GM18868 (cell line): ENCODE data around the gene RIMBP2.
"Not testable (repeated sequence)": the region's sequence is repeated elsewhere in the genome, so short reads cannot be mapped to it uniquely, and the experiment has no call there.

ENCODE experiments used
- ATAC-seq: cut with Tn5 transposase; IDR thresholded peaks from one replicate; pipeline ENCODE4 v1.9.1; 2021; ENCODE audit warnings: mild to moderate bottlenecking, moderate library complexity; ENCODE audit not compliant: unreplicated experiment

Gene RIMBP2

DNA sequence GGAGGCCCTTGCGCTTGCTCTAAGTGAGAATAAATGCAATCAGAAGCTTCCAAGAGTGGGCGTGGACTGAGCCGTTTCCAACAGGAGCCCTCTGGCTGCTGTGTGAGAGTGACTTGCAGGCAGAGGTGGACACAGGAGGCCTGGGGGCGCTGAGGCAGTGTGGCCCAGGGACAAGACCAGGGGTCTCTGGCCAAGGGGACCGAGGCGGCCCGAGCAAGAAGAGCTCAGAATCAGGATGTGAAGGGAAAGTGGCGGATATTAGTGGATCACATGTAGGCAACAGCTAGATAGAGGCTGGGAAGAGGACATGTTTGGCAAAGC, 8.6 kb downstream of the RIMBP2 start:
- ATAC-seq, result no peak

DNA sequence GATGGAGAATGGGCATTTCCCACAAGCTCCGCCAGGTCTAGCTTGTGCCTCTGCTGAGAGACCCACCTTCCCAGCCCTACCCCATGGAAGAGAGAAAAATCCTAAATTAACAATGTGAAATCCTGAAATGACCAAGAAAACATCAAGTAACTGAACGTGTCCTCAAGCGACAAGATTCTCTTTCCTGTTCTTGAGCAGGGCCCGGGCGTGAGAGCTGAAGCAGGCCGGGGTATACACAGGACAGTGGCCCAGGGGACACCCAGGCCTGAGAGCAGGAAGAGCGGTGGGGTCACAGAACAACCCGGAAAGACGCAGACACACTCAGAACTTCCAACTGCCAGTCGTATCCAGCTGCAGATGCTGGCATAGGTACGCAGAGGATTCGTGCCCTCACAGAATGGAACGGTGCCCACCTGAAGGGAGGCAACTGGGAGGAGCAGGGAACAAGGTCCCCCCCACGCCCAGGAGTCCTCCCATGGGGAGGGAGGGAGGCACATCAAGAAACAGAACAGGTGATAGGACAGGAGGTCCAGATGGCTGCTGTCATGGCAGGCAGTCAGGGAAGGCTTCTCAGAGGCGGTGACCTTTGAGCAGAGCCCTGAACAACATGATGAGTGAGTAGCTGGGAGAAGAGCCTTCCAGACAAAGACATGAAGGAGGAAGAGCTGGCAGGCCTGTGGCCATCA, 9.1 kb downstream of the RIMBP2 start:
- no peak for ATAC-seq

DNA sequence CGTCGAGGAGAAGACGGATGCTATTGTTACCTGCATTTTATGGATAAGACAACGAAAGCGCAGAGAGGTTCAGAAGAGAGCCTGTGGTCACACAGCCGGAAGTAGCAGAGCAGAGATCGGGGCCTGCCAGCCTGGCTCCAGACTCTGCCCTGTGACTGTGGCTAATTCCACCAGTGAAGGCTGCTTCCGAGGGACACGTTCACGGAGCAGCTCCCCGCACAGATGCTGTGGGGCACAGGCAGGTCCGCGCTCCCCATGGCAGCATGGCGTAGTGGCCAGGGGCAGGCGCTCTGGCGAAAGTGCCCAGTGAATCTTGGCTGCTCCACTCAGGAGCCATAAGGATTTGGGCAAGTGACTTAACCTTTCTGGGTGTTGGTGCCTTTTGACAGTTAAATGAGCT, 9.8 kb downstream of the RIMBP2 start:
- no peak for ATAC-seq

DNA sequence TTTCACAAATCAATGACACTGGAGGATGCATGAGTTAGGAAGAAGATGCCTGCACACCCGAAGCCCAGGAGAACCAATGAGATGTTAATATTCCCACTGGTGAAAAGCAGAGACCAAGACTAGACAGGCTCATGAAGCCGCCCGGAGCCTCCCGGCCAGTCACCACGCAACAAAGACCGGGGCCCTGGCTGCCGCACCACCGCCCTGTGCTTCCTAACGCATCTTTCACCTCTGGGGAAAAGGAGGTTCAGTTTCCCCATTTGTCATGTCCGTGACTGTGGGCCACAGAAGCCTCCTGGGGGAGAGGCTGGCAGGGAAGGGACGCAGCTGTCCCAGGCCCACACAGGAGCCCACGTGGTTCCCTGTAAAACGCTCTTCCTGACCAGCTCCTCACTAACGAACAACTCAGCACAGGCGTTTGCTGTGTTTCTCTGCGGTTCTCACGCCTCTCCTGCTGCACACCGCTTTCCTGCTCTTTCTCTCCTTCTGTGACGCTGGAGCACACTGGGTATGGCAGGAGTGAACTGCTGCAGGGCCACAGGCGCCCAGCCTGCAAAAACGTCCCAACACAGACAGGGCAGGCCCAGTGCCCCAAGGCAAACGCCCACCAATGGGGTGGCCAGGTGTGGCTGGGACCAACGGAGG, 10.8 kb downstream of the RIMBP2 start:
- ATAC-seq, result no peak

DNA sequence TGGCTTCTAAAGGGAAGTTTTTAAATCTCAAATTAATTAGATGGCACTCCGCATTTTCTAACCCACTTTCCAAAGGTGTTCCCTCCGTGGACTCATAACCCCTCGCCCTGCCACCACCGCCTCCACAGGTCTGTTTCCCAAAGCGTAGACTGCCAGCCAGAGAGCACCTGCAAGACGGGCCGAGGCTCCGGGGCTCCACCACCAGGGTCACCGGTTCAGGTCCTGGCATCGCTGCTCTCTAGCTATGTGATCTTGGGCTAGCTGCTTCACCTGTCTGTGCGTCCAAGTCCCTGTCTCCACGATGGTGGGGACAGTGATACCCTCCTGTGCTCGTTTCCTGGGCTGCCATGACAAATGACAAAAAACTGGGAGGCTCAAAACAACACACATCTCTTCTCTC, 11.5 kb downstream of the RIMBP2 start:
- no peak for ATAC-seq

DNA sequence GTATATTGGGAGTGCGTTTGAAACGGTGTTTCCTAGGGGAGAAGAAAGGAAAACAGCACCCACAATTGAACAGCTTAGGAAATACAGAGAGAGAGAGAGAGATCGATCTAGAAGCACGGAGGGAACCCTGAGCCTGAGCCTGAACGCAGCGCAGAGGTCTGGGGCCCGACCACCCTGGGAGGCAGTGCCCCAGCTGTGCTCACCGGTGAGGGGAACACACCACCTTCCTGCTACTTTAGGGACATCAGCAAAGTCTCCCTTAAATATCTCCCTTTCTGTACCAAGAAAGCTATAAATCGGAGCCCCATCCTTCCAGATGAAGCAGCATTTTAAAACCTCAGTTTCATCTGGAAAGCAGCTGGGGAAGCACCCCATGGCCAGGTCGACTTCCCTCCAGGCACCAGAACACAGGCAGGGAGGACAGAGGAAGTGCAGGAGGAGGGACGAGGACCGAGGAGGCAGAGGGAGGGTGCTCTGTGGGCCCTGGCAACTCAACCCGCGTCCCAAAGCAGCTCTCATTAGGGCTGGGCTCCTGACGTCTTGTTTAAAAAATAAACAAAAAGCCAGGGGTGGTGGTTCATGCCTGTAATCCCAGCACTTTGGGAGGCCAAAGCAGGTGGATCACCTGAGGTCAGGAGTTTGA, 12.2 kb downstream of the RIMBP2 start:
- ATAC-seq, result no peak

DNA sequence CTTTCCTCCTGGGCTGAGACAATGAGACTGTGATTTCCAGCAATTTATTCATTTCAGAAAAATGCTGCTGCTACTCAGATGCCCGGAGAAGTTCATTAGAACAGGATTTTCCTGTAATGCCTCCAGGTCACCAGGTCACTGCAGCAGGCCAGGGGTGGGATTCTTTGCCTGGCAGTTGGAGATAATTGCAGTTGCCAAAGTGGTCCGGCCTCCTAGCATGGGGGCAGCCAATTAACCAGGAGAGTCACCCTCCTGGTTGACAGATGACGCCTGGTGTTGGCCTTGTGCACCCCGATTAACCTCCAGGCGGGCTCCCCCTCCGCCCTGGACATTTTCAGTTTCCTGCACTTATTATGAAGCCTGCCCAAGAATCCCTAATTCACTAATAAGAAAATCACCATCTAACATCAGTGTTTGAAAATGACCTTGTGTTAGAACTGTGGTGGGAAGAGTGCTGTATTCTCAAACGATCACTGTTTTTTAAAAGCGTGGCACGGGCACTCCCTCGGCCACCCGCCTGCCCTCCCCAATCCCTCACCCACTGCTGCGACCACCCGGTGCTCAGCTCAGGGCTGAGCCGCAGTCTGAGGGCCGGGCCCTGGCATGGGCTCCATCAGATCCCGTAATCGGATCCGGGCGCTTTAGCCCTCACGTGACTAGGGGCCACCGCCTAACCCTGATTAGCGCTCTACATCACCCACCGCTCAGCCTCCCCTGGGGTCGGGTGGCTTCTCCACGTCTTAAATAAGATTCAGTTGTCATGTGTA, 12.9 kb downstream of the RIMBP2 start:
- ATAC-seq, result no peak

DNA sequence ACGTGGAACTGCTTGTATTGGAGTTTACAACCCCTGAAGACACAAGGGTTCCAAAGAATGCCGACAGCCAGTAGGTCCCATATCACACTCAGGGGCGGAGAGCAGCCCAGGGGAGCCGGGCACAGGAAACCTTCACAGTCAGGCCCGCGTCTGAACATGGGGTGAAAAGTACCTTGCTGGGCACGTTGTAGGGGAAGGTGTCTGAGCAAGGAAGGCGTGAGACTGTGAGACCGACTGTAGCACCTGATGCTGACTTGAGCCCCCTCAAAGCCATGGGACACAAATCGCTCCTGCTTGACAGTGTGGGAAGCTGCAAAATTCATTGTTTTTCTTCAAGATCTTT, 14.7 kb downstream of the RIMBP2 start:
- ATAC-seq, result no peak

DNA sequence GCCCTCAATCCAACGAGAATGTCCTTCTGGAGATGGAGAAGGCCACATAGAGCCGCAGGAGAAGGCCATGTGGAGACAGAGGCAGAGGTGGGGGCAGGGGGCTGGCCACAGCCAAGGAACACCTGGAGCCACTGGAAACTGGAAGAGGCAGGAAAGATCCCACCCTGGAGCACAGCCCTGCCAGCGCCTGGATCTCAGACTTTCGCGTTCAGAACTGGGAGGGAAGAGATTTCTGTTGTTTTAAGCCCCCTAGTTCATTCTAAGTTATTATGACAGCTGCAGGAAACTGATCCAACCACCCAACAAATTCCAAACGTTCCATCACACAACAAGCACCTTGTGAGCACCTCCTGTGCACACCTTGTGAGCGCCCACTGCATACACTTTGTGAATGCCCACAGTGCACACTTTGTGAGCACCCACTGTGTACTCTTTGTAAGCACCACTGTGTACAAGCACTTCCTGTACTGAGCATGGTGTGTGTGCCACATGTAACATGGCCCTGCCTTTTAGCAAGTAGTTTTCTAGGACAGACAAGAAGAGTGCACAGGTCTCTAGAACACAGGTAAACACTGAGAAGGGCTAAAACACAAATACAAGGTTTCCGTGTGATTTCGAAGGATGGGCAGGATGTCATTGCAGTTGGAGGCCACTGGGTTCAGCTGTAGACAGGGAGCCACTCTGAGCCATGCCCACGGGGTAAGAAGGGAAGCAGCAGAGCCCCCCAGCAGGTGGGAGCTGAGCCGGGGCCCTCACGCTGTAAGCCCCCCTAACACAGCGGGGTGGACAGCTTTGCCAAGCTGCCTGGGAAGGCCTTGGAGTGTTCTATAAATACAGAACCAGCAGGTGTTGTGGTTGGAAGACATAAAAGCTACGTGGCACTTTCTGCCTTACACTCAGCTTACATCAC, 15.4 kb downstream of the RIMBP2 start:
- ATAC-seq, result no peak

DNA sequence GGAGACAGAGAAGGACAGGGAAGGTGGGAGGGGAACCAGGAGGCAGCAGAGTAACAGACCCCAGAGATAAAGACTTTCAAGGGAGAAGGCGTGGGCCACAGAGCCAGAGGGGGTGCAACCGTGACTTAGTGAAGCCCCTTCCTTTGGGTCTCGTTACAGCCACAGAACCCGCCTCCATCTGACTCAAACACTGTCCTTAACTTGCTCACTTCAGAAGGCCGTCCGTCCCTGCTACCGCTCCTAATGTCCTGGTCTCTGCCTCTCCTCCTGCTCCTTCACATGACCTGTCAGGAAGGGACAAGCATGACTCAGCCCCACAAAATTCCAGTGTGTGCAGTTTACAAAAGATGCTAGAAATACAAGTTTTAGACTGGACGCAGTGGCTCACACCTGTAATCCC, 18.0 kb downstream of the RIMBP2 start:
- no peak for ATAC-seq

DNA sequence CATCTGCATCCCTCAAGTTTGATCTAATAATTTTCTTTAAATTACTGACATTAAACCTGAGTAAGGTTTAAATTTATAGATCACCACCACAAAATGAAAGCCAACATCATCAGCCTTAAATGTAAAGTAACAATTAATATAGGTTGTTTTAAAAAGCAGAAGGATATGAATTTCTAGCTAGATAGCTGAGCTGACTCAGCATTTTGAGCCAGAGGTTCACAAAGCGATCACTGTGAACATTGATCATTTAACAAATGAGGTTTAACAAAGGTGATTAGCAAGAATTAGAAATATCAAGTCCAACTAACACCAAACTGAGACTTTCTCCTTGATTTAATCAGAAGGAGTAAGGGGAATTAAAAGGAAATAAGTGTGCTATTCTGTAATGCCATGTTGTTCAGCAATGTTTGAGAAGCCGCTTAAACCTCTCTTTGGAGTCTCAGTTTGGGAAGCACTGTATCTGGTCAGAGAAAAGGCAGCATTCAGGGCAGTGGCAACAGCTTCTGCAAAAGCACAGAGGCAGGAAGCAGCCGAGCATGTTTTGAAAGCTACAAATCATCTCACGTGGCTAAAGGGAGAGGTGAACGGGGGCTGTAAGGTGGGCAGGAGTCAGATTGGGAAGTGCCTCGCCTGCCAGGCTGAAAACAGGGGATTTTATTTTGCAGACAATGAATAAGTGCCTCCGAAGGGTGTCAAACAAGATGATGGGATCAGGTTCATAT, 19.6 kb downstream of the RIMBP2 start:
- no peak for ATAC-seq

DNA sequence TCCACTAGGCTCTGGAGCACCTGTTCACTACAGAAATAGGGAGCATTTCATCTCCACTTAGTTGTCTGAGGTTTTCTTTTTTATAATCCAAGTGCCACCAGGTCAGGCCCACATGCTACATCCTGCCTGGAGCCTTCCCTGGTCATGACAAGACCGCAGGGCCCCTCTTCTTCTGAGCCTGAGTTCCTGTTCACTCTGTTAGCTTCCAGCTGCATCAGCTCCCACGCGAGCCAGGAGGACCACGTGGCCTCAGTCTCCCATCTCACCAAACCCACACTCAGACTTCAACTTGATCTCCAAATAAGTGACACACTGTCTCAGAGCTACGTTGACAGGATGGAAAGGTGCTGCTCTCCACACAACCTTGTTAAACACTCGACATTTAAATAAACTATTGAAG, 21.0 kb downstream of the RIMBP2 start:
- ATAC-seq, result no peak

DNA sequence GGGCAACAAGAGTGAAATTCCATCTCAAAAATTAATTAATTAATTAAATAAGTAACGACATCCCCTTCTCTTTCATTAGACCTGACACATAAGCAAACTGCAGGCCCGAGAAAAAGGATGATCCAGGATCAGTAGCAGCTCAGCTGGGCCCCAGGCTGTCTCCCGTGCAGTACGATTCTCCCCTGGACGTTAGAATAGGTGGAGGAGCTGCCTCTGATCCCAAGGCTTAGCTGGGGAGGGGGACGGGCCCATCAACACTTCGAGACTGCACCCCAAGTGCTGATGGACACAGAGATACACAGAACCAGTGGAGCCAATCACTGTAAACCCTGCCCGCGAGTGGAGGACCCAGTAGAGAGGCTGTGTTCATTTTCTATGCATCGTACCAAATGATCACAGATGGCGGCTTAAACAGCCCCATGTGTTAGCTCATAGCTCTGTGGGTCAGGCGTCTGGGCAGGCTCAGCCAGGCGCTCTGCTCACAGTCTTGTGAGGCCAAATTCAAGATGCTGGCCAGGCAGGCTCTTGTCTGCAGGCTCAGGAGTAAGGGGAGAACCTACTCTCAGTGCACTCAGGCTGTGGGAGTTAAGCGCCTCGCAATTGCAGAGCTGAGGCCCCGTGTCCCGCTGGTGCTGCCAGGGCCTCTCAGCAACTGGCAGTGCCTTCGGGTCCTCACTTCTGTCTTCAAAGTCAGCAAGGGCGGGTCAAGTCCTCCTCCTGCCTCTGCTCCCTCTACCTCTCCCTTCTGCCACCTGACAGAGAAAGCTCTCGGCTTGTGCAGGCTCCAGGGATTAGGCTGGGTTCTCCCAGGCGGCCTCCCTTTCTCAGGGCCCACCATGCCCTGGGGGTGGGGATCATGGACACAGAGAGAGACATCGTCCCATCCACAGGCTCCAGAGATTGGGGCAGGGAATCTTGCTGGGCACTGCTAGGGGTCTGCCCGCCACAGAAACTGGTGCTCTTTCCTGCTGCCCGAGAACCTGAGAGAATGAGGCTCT, 26.4 kb downstream of the RIMBP2 start:
- no peak for ATAC-seq

DNA sequence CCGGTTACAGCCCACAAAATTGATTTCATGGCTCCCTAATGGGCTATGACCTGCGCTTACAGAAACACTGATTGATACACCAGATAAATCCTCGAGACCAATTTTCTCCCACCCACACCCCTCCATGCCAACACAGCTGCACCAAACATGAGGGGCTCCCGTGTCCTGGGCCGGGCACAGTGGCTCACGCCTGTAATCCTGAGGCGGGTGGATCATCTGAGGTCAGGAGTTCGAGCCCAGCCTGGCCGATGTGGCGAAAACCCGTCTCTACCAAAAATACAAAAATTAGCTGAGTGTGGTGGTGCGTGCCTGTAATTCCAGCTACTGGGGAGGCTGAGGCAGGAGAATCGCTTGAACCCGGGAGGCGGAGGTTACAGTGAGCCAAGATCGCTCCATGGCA, 27.1 kb downstream of the RIMBP2 start:
- ATAC-seq, result not testable (repeated sequence)

DNA sequence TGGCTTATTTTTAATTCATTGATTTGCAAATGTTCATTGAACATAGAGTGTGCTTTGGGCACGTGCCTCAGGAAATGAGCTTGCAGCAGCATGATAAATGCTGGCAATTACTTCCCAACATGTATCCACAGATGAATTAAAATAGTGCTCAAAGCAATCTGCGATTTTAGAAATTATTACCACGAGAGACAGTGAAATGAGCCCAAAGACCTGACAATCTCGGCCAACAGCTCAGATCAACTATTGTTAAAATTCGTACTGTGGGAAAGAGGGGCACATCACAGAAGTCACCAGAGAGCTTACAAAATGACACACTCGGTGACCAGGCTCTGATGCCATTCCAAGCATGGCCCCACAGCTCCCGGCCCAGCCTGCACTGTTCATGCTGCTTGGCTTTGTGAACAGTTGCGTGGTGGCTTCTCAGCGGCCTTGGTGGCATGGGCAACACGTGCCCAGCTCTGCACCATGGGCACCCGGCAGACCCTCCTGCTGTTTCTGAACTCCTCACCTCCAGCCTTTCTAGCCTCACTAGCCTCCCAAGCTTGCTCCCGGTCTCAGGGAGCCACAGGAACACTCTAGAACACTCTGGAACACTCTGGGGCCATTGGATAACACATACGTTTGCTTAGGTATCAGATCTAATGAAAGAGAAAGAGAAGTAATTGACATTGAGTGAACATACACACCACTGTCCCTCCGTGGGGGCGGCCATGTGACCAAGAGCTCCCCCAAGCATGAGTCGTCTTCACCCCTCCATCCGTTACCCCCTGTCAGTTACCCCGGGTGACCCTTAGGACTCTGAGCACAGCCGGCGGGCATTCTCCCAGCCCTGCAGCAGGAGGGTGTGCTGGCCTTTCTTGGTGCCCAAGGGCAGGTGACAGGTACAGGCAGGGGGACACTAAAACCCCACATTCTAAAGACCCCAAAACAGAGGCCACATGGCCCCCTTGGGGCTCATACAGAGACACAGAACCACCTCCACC, 28.0 kb downstream of the RIMBP2 start:
- ATAC-seq, result no peak

DNA sequence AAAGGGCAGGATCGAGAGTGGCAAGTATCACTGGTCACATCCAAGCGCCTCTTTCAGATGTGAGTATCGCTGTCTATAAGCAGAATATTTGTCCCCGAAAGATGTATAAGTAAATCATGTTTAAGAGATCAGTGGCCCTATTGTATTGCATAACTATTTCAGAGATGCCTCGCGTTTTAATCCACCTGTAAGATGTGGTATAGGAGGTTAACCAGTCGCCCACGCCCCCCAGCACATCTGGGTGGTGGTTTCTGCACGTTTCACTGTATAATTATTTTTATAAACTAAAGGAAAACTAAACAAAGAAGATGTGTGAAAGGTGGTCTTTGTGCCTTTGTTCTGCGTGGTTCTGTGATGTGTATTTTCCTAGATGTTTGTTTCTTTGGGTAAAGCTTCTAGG, 28.9 kb downstream of the RIMBP2 start:
- no peak for ATAC-seq

DNA sequence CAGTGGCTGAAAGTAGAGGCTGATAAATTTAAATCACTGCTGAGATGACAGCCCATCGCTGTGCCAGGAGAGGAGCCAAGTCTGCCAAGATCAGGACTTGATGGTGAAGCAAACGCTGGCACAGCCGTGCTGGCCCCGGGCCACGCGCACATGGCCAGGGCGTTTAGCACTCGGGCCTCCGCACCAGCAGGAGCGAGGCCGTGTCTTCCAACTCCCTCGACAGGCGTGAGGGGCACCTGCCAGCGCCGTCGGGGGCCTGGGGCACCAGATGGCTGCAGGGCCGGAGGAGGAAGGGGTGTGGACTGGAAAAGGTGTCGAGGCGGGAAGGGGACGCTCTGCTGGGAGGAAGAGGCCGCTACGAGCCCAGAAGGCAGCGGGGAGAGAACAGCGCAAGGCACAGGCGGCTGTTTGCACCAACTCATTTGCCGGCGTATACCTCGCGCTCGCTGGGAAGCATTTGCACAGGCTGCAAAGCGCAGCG, 29.5 kb downstream of the RIMBP2 start:
- ATAC-seq, result no peak

DNA sequence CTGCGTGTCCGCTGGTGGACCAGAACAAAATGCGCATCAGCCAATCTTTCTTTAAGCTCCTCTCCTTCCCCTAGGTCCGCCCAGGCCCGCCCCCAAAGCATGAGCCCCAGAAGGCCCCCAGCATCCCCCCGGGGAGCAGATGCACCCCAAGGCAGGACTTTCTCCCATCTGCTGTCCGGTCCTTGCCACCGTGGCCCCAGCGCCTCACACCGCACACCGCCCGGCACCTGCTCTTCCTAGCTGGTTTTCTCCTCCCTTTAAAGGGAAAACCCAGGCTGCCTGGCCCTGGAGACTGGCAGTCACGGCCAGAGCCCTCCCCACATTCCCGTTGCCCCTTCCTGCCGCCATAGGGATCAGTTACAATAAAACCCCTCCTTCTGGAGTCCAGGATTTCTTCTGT, 30.2 kb downstream of the RIMBP2 start:
- ATAC-seq, result no peak
